Cortex of kidney (tissue), 1 donor: ENCODE results near the gene TSPAN11.
"Not testable (repeated sequence)": the region's sequence is repeated elsewhere in the genome, so short reads cannot be mapped to it uniquely, and the experiment has no call there.

Experiments
- DNase-seq: peaks from one replicate; lab custom pipeline; 2025; lab: John Stamatoyannopoulos, UW

Gene TSPAN11, protein sequence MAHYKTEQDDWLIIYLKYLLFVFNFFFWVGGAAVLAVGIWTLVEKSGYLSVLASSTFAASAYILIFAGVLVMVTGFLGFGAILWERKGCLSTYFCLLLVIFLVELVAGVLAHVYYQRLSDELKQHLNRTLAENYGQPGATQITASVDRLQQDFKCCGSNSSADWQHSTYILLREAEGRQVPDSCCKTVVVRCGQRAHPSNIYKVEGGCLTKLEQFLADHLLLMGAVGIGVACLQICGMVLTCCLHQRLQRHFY

DNA sequence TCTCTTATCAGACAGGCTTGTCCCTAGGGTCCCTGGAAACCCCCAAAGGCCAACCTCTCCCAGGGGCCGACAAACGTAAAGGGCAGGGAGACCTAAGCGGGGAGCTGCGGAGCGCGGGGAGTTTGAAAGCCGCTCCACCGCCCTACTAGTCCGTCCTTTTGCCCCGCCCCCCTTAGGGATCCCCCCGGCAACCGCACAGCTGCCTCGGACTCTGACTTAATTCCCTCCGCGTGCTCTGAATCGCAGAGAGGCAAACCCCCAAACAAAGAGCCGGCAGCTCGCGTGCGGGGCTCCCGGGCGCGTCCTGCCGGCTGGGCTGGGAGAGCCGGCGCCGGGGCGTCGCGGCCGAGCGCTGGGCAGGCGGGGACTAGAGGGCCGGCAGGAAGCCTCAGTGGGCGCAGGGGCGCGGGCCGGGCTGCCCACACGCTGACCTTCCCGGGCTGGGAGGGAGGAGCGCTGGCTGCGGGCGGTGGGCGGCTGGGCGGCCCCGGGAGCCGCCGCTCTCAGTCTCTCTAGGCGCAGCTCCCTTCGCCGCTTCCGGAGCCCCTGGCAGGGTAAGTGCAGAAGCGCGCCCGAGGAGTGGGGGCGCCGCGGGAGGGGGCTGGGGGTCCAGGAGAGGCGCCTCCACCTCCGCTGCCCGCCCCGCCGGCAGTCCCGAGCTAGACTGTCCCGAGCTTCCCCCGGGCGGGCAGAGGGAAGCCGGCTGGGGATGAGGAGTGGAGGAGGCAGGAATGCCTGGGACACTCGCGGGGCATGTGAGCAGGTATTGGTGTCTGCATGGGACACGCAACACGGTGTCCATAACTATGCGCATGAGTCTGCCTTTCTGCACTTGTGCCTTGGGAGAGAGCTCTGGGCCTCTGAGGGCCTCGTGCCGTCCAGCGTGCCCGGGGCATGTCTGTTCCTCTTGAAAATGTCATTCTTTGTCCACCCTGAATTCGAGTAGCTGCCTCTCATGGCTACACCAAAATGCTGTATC is at the start of gene TSPAN11:
TSS of gene TSPAN11 (plus strand) at position 506 of the 979 bp plus-strand sequence. CDS start 27,244 bp downstream, outside the sequence.
- DNase-seq: no peak

DNA sequence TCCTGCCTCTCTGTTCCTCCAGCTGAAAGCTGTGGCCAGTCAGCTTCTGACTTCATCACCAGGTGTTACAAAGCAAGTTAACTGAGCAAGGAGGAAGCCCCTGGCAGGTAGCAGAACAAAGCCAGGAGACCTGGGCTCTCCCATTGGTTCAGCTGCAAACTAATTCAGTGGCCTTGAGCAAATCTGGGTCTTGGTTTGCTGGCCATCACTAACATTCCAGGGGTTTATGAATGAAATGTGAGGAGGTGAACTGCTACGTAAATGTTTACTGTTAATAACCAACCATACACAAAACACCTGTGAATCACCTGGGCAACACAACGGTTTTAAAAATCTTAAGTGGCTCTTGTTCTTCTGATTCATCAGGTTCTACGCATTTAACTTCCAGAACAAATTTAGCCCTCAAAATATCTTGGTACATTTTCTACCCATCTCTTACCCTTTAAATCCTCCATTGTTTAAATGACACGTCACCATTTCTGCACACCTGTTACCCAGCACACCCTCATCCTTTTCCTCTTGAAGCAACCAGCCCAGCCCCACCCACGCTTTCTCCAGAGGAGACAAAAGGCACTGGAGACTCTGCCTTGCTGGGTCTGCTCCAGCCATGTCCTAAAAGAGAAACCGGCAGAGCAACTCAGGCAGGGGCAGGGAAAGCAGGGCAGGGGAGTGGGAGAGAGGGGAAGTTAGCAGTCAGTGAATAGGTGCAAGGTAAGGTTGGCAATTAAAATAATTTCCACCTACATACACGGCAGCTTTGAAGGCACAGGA is 49.3 kb upstream of the TSPAN11 start:
- DNase-seq: no peak

DNA sequence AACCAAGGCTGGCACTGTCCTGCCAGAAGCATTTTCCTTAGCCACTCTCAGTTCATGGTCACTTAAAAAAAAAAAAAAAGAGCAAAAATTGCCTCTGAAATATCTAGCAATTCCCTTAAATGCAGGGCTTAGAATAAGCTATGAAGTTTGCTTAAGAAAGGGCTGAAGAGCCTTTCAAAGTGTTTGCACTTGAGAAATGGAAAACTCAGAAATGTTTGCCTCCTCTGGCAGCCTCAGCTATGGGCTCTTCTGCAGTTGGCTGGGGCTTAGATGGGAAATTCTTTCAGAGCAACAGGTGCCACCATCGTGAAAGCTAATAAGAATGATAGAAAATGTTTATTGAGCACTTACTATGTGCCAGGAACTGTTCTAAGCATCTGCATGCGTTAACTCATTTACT is 48.5 kb upstream of the TSPAN11 start:
- no peak for DNase-seq

DNA sequence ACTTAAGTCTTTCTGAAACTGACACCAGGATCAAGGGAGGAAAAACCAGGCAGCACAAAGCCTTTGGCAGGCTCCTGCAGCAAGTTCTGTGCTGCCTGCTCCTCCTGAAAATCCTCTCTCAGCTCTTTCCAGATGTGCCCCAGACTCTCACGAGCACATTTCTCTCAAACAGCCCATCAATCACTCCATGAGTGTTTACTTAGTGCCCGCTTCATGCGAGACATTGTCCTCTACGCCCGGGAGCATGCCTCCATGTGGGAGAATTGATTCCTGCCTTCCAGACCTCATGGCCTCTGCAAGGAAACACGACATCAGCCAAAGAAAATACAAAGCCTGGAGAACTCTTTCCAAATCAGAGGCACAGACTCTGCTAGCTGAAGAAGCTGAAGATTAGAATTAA is 46.5 kb upstream of the TSPAN11 start:
- DNase-seq: no peak

DNA sequence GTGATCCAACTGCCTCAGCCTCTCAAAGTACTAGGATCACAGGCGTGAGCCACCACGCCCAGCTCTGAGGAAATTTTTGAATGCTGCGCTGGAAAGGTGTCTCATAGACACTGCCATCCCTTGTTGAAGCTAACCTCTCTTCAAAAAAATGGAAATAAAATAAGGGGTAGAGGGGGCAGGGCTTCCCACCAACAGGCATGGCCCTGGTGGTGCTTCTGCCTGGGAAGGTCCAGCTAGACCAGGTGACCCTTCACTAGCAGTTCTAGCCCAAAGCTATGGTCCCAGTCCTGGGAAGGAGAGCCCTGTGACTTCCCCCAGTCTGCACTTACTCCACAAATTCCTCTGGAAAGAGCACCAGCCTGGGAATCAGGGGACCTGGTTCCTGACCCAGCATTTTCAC is 45.7 kb upstream of the TSPAN11 start:
- no peak for DNase-seq

DNA sequence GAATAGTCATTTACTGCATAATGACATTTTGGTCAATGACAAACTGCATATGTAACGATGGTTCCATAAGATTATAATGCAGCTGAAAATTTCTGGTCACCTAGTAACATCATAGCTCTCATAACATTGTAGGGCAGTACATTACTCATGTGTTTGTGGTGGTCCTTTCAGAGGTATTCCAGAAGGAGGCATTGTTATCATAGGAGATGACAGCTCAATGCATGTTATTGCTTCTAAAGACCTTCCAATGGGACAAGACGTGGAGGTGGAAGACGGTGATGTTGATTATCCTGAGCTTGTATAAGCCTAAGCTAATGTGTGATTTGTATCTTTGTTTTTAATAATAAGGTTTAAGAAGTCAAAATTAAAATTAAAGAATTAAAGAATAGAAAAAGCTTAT is 43.8 kb upstream of the TSPAN11 start:
- DNase-seq: no peak

DNA sequence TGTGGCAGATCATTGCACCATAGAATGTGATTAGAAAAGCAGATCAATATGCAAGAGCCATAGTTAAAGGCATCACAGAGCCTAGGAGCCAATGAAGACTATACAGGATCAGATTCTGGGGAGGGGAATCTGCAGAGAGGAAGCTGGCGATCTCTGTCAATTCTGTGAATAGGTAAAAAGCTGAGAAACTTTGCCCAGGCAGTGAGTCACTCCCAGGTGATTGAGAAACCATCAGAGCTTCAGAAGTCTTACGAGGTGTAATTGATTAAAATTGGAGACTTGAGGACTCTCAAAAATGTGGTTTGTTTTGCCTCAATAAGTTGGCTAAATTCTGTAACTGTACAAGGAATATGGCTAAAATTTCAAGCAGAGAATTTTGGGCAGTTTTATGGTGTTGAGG is 41.7 kb upstream of the TSPAN11 start:
- DNase-seq: no peak

DNA sequence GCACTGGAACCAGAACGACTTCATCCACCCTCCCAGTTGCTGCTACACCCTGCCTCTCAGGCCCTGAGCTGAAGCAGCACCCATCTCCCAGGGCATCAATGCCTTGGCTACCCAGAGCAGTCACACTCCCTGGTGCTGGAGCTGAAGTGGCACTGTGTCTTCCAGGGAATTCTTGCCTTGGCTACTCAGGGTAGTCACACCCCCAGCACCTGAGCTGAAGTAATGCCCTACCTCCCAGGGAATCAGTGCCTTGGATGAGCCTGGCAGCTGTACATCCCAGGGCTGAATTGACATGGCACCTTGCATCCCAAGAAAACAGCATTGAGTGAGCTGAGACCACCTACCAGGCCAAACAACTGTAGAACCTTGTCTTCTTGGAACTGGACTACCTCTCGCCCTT is 41.2 kb upstream of the TSPAN11 start:
- no peak for DNase-seq

DNA sequence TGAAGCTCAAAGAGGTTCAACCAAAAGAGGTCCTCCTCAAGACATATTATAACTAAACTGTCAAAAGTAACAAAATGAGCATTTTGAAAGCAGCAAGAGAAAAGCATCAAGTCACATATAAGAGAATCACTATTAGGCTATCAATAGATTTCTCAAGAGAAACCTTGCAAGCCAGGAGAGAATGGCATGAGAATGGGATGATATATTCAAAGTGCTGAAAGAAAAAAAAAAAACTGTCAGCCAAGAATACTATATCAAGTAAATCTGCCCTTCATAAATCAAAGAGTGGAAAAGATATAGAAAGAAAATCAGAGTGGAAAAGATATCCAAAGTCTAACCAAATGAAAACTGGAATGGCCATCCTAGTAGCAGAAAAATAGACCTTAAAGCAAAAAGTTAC is 39.3 kb upstream of the TSPAN11 start:
- no peak for DNase-seq

DNA sequence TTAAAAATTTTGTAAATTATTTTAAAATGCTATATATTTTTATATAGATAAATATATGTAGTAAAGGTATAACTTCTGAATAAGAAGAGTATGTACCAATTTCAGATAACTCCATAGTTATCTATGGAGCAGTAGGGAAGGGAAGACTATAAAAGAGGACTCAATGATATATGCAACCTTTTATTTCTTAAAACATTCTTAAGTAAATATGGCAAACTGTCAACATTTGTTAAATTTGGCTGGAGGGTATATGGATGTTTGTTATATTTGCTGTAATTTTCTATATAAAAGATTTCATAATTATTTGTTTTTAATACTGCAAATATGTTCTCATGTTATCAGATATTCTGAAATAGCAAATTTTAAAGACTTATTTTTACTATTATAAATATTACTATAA is 38.3 kb upstream of the TSPAN11 start:
- DNase-seq: no peak

DNA sequence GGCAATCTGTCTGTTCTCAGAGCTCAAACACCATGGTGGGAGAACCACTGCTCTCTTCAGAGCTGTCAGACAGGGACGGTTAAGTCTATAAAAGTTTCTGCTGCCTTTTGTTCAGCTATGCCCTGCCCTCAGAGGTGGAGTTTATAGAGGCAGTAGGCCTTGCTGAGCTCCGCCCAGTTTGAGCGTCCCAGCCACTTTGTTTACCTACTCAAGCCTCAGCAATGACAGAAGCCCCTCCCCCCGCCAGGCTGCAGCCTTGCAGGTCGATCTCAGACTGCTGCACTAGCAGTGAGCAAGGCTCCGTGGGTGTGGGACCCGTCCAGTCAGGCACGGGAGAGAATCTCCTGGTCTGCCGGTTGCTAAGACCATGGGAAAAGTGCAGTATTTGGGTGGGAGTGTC is 32.0 kb upstream of the TSPAN11 start:
- not testable (repeated sequence) for DNase-seq

DNA sequence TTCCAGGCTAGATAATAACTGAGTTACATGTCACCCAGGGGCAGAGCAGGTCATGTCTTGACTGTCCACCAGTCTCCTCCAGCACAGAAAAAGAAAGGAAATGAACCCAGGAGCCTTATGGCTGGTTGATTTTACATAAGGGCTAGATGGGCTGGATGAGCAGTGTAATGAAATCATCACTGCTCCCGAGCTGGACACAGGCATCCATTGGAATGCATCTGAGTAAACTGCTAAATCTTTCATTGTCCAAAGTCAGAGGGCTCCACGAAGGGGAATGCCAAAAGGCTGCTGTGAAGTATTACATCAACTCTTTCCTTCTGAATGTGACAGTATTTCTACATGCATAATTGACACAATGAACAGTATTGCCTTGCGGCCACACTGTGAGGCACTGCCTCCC is 30.1 kb upstream of the TSPAN11 start:
- no peak for DNase-seq

DNA sequence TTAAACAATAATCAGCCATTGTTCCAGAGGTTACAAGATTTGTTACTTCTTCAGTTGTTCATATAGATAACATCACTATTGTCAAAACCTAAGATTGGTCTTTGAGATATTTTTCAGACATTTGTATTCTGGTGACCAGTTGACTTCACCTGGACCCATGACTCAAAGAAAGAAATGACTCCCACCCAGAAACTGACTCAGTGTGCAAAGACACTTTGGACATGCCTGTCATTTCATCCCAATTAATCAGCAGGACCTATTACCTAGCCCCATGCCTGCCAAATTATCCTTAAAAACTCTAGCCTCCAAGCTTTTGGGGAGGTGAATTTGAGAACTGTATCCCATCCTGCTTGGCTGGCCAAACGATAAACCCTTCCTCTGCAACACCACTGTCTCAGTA is 27.7 kb upstream of the TSPAN11 start:
- DNase-seq: no peak

DNA sequence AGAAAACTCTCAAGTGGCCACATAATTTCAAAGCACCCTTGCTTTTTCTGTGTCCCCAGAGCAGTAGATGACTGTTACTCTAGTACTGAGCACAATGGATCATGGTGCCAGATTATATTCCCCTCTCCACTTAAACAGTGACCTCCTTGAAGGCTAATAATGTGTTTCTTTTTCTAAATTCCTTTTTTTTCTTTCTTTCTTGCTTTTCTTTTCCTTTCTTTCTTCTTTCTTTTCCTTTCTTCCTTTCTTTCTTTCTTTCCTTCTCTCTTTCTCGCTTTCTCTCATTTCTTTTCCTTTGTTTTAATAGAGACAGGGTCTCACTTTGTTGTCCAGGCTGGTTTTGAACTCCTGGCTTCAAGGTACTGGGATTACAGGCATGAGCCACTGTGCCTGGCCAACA is 26.2 kb upstream of the TSPAN11 start:
- DNase-seq: no peak

DNA sequence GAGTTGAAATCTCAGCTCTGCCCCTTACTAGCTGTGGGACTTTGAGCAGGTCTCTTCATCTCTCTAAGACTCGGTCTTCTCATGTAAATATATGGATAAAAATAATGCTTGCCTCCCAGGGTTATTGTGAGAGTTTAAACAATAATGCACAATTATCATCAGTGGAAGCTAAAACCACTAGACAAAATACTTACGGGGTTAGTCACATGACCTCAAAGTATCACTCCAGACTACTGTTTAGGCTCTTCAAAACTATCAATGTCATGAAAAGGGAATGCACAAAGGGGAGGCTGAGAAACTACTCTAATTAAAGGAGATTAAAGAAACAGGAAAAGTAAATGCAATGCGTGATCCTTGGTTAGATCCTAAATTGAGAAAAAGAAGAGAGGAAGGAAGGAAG is 24.5 kb upstream of the TSPAN11 start:
- DNase-seq: no peak

DNA sequence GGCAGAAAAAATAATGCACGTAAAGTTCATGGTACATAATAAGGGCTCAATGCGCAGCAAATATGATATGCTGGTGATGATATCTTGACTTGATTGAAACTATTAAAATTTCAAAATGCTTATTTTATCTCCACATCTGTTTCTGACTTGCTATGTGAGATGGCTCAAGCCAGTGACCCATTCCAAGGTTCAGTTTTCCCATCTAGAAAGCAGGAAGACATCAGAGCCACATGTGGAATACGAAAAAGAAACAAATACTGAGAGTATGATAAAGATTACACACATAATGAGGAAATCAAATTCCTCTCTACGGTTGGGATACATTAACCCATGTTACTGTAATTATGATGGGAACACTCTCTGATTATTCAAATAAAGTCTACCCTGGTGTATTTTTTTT is 24.0 kb upstream of the TSPAN11 start:
- no peak for DNase-seq

DNA sequence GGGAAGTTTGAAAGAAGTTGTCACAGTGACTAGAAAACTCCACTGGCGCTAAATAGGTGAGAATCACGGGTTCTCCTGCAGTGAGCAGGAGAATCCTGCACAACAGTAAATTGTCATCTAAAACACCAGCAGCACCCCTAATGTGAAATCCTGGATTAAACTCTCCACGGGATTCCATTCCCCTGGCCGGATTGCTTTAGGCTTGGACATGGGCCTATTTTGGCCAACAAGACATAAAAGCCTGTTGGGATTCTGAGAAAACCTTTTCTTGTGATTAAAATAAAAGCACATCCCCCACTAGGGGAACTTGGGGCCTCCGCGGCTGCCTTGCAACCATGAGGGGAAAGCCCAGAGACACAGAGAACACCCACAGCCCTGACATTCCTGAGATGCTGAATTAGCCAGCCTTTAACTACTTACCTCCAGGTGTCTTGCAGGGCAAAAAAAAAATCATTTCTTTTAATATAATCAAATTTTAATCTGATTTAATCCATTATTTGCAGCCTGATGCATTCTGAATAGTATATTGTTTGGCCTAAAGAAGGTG is 21.0 kb upstream of the TSPAN11 start:
- DNase-seq: no peak

DNA sequence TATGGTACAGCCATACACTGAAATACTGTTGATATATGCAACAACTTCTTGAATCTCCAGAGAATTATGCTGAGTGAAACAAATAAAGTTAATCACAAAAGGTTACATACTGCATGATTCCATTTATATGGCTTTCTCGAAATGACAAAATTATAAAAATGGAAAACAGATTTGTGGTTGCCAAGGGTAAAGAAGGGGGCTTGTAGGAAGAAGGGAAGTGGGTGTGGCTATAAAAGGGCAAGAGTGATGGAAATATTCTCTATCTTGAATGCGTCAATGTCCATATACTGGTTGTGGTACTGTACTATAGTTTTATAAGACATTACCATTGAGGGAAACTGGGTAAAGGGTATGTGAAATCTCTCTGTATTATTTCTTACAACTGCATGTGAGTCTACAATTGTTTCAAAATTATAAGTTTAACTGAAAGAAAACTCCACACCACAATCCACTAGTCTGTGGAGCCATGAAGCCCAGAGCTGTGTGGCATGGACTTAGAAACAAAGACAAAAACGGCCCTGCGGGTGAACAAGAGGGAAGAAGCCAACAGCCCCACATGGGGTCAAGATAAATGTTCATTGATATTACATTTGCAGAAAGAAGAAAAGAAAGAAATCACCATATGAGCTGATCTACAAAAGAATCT is 18.3 kb upstream of the TSPAN11 start:
- DNase-seq: no peak

DNA sequence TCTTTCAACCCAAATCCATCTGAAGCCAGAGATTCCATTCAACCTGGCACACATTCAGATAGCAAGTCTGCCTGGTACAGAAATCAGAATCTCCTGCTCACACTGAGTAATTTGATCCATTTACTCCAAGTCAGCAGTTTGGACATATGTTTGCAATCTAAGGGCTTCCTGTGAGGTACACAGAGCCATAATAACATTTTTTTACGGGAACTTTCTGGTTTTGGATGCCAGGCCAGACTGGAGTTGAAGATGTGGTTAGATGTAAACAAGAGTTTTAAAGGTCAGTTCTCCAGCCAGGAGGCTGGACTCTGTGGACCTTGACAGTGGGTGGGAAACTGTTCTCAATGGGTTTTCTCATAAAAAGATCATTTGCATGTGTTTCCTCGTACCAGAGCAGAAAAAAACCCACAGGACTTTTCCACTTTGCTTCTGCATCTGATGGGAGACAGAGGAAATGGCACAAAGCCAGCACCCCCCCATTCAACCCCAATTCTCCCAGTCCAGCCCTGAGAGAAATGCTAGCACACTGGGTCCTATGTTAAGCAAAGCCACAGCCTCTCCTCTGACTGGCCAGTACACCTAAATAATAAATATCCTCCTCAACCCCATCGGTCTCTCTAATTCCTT is 17.7 kb upstream of the TSPAN11 start:
- no peak for DNase-seq

DNA sequence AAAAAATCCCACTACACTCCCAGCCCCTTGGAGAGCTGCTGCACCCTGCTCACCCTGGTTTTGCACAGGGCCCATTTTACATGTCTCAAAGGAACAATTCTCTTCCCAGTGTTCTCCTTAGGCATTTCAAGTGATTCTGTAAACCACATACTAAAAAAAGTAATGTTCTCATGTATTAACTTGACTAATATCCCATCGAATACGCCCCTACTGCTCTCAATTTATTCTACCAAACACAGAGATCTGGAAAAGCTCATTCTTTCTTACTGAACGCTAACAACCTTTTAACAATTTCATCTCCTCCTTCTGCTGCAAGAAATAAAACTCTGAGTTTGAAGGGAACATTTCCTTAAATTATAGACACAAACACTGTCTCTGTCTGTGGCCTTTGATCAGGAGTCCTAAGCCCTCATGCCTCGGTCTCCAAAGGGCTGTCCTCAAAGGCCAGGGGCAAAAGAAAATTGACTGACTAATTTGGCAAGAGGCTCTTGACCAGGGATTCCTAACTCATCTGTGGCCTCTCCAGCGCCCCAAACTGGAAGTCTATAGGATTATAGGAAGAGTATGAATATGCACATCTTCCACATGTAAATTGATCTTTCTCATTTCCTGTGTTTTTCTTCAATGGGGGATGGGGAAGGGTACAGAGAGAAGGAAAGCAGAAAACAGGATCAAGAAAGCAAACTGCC is 17.1 kb upstream of the TSPAN11 start:
- DNase-seq: no peak

DNA sequence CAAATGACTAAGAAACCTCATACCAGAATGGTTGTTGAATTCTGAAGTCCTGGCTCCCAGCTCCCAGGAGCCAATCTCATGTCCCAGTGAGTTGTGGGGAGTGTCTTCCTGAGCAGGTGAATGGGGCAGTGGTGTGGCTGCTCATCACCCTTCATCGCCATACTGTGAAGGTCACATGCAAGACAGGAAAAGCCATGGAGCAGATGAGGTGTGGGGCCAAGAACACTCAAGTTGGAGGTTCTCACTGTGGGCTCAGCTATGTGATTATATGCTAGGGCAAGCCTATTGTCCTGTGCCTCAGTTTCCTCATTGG is 16.6 kb upstream of the TSPAN11 start:
- DNase-seq: no peak
